AG09319 (cell line): ENCODE results near the gene MBD3L1.

Experiments
- DNase-seq: peaks from one replicate; pipeline ENCODE4 v3.0.0-alpha.2; 2010; ENCODE audit warnings: low read depth; ENCODE audit errors: extremely low read depth
- TF ChIP-seq, protein P1 (sequence below): IDR thresholded peaks from 2 replicates; pipeline ENCODE4 v1.5.1; 2011; ENCODE audit warnings: low read depth, mild to moderate bottlenecking, inconsistent platforms, low read length, moderate library complexity

MBD3L1 gene

DNA sequence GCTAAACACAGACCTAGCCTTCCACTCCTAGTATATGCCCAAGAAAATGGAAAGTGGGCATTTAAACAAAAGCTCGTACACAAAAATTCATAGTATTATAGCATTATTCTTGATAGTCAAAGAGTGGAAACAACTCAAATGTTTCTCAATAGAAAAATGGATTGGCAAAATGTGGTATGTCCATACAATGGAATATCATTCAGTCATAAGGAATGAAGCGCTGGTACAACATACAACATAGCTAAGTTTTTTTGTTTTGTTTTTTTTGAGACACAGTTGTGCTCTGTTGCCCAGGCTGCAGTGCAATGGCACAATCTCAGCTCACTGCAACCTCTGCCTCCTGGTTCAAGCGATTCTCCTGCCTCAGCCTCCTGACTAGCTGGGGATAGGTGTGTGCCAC lies 11.9 kb upstream of the MBD3L1 start:
- TF ChIP-seq, protein P1, sequence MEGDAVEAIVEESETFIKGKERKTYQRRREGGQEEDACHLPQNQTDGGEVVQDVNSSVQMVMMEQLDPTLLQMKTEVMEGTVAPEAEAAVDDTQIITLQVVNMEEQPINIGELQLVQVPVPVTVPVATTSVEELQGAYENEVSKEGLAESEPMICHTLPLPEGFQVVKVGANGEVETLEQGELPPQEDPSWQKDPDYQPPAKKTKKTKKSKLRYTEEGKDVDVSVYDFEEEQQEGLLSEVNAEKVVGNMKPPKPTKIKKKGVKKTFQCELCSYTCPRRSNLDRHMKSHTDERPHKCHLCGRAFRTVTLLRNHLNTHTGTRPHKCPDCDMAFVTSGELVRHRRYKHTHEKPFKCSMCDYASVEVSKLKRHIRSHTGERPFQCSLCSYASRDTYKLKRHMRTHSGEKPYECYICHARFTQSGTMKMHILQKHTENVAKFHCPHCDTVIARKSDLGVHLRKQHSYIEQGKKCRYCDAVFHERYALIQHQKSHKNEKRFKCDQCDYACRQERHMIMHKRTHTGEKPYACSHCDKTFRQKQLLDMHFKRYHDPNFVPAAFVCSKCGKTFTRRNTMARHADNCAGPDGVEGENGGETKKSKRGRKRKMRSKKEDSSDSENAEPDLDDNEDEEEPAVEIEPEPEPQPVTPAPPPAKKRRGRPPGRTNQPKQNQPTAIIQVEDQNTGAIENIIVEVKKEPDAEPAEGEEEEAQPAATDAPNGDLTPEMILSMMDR: no peak

GRCh38 chr19:8821748-8822241 lies 10.4 kb upstream of the MBD3L1 start:
- TF ChIP-seq, protein P1: no peak
- DNase-seq: no peak

More for the DNA sequence above, 11.9 kb upstream of the MBD3L1 start:
- DNase-seq: no peak

GRCh38 chr19:8826371-8826770 lies 5.8 kb upstream of the MBD3L1 start:
- DNase-seq: no peak
- TF ChIP-seq, protein P1: no peak

GRCh38 chr19:8827277-8827676 lies 4.9 kb upstream of the MBD3L1 start:
- TF ChIP-seq, protein P1: no peak

DNA sequence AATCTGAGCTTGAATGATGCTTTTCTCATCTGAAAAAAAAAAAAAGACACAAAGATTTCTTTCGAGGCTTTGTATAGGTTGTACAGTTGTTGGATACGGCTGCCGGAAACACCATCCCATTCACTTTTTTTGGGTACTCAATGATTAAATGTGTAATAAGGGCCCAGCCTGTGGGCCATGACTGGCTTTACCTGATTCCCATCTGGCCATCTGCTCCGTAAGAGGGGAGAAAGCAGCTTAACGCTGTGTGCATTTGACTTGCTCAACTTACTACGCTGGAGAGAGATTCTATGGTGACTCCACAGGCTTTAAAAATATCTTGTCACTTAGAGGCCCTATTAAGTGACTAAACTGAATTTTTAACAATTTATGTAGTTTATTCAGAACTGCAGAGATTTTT lies 804 bp upstream of the MBD3L1 start:
- DNase-seq: no peak
- TF ChIP-seq, protein P1: no peak

More at GRCh38 chr19:8827277-8827676, 4.9 kb upstream of the MBD3L1 start:
- DNase-seq: no peak

DNA sequence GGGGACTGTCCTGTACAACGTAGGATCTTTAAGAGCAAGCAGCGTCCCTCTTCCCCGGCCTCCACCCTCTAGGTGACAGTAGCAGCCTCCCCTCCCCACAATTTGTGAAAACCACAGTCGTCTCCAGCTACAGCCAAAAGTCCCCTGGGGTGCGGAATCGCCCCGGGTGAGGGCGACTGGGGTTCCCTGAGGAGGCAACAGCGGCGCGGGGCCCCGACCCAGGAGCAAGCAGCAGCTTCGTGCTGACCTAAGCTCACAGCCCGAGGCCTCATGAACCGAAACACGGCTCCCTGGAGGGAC lies 395 bp upstream of the MBD3L1 start:
- TF ChIP-seq, protein P1: no peak
- no peak for DNase-seq

GRCh38 chr19:8835446-8835845 lies 3.3 kb downstream of the MBD3L1 start:
- TF ChIP-seq, protein P1: no peak
- no peak for DNase-seq

DNA sequence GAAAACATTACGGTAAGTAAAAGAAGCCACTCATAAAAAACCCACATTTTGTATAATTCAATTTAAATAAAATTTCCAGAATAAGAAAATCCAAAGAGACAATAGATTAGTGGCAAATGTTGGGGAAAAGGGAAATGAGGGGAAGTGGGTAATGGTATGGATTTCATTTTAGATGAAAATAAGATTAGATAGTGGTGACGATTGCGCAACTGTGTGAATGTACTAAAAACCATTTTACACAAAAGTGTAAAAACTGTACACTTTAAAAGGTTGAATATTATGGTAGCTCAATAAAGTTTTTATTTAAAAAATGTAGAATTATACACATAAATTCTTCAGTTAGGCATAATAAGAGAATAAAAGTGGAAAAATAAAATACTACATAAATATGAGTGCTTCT lies 3.7 kb downstream of the MBD3L1 start:
- TF ChIP-seq, protein P1: no peak
- no peak for DNase-seq
